Stimulated activated CD4-positive, alpha-beta T cell treated with anti-CD3 and anti-CD28 coated beads, Interleukin-12 subunit alpha, Interleukin-12 subunit beta, amount 100 ng/mL, for 48 hours (primary cell): Measurements from ENCODE around the gene DLX3.
A peak's percentile ranks its signal among the peaks of the same experiment; 100 is the strongest.

Experiments
- DNase-seq, 3 donors: peaks; one replicate each; pipeline ENCODE4 v3.0.0-alpha.2; 2020; ENCODE audit warnings: low read depth in 2 of 3, low spot score in 1 of 3

Gene DLX3

DNA sequence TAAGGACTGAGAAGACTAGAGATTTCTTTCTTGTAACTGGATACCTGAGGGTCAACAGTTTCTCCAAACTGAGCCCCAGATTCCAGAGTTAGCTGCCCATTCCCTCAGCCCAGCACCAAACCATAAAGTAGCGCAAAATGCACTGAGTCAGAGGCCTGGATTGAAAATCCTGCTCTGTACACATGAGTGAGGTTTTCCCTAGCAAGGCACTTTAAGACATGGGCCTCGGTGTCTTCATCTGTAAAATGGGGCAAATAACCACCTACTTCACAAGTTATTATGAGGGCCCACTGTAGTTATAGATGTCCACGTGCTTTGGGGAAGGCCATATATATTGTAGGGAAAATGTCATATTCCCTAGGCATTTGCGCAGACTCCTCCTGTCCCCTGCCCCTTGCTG lies 36.3 kb downstream of the DLX3 start:
- DNase-seq: no peak

DNA sequence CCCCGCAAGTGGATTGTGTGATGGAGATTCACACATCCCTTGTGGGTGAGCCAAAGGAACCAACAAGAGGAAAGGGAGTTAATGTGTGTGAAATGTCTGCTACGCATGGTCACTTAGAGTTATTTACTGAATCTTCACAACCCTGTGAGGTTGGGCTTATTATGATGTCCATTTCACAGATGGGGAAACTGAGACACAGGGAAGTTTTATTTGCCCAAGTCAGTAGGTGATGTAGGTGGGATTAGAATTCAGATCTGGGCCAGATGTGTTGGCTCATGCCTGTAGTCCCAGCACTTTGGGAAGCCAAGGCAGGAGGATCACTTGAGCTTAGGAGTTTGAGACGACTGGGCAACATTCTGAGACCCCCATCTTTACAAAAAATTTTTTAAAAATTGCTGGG lies 37.7 kb downstream of the DLX3 start:
- no peak for DNase-seq

DNA sequence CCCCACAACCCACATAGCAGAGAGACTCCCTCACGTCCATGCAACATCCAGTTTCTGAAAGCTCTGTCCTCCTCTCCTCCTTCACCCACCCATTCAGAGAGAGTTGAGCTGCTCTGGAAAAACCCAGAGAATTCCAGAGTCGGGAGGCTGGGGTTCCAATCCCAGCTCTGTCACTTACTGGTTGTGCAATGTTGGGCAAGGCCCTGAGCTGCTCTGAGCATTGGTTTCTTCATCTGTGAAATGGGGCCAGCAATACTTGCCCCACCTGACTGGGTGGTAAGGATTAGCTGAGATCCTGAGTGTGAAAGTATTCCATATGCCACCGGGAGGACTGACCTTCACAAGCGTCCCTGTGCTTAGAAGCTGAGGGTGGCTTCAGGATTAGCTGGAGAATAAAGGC lies 38.2 kb downstream of the DLX3 start:
- DNase-seq: no peak

DNA sequence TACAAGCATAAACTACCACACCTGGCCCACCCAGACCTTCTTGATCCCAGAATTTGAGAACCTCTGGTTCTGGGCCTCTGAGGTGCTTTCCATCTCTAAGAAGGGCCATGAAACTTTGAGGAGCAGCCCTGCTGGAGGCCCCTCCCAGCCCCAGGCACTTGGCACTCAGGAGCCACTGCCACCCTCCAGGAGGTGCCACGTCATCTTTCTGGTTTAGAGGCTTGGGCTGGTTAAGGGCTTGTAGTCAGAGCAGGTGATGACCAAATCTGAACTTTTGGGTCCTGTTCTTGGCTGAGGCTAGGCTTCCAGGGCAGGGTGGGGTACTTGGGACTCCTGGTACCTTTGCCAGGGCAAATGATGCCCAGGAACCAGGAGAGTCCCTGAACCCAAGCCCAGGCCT lies 39.9 kb downstream of the DLX3 start:
- DNase-seq: no peak

DNA sequence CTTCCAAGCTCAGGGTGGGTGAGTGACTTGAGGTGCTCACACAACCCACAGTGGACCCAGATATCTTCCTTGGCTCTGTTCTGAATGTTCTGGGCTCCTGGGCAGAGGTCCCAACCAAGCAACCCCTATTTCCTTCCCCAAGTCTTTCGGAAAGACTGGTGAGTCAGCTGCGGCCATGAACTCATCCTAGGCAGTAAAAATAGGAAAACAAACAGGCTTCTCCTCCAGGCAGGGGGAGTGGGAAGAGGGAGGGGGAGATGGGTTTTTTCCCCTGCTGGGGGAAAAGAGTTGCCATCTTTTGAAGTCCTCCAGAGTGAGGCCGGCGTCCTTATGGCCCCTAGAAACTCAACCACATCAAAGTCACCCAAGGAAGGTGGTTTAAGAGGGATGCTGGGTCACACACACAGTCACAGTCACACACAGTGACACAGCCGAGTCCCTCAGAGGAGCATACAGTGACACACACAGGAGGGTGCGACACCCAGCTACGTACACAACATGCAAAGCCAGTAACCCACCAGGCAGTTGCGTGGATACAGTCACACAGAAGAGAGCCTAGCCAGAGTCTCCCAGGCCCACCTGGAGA lies 42.0 kb downstream of the DLX3 start:
- DNase-seq: no peak

DNA sequence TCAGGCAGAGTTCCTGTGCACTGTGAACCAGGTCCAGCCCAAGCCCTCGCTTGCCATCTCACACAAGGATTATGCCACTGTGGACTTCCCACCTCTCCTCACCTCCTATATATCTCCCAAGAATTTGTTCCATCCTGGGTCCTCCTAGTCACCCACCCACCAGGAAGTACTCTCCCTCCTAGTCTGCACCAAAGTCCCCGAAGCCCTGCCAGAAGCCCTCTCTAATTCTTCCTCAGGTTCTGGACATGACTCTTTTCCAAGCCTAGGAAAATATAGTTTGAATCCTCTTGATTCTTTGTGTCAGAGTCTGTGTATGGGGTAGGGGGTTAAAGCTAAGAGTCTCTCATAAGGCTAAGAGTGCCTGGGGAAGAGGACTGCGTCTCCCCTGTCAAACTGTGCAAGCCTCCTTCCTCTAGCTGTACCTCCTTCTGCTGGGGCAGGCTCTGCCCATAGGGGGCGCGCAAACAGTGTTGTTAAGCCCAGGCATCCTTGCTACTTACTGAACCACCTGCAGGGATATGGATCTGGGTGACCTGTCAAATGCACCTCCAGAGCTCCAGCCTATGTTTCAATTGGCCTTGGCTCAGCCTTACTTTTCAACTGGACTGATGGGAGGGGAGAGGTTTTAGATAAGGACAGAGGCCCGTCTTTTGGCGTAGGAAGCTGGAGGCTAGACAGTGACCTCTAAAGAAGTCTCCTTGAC lies 42.7 kb downstream of the DLX3 start:
- peak; percentile 66 to 79 (median 78) for DNase-seq

DNA sequence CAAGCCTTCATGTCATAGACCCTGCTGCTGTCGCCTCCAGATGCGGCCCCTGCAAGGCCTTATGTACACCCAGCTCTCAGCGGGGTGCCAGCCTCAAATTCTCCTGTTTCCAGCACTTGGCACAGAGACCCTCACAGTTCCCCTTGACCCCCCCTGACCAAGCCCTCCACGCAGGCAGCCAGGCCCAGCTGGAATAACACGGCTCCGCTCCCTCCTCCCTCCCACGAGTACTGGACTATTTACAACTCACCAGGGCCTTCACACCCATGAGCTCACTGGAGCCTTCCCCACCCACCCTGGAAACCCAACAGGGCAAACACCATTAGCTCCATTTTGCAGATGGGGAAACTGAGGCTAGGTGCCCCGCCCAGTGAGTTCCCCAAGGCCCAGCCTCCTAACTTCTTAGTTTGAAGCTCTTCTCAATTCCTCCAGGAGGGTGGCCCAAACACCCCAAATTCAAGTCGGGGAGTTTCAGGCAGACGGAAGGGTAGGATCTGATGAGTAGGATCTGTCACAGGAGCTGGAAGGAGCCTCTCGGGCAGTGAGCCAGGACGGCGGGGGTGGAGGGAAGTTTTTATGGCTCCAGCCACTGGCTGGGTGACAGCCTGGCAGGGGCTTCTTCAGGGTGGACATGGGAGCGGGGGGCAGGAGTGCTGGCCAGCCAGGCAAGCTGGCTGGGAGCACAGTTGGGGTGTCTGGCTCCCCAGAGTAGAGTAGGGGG lies 43.5 kb downstream of the DLX3 start:
- DNase-seq: no peak

DNA sequence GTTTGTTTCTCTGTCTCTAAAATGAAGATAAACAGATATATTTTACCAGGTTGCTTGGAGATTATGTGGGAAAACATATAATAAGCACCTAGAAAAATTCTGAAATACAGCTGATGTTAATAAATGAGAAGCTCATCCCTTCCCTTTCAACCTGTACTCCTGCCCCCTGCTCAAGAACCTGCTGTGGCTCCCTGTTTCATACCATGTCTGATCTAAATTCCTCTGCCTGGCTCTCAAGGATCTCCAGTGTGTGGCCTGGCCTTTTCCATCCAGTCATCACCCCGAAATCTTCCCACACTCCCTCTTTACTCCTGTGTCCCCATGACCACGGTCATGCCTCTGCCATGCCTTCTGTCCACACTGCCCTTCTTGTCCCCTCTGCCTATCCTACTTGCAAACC lies 45.4 kb downstream of the DLX3 start:
- no peak for DNase-seq

DNA sequence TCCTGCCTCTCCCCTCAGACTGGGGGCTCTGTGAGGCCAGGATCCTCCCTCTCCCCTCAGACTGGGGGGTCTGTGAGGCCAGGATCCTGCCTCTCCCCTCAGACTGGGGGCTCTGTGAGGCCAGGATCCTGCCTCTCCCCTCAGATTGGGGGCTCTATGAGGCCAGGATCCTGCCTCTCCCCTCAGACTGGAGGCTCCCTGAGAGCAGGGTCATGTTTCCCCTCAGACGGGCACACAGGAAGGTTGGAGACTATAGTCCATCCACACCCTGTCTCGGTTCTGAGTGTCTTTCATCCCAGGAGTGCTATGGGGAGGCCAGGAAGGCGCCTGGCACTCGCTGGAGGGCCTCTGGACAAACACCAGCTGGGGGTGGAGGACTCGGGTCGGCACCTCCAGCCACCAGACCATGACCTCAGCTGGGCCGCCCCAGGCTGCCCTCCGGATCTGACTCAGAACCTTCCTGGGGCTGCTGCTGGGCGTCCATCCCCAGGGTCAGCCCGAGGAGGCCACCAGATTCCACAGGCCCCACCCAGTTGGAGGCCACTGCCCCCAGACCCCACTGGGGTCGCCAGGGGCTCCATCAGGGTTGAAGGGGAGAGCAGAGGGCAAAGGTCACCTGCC lies 48.0 kb downstream of the DLX3 start:
- DNase-seq: no peak

DNA sequence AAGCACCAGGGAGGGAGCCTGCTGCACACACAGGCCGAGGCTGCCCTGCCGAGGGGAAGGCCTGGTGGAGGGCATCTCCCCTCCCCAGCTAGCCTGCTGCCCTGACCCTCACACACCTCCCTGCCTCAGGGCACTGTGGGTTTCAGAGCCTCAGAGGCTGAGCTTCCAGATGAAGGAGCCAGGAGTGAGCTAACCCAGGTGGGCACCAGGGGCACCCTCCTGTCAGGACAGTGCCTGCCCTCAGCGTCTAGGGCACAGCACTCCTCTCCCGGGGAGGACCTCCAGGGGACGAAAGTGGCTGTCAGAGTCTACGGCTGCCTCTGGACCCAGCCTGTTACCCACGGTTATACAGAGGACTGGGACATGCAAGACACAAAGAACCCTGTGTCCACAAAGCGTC lies 48.8 kb downstream of the DLX3 start:
- DNase-seq: no peak

DNA sequence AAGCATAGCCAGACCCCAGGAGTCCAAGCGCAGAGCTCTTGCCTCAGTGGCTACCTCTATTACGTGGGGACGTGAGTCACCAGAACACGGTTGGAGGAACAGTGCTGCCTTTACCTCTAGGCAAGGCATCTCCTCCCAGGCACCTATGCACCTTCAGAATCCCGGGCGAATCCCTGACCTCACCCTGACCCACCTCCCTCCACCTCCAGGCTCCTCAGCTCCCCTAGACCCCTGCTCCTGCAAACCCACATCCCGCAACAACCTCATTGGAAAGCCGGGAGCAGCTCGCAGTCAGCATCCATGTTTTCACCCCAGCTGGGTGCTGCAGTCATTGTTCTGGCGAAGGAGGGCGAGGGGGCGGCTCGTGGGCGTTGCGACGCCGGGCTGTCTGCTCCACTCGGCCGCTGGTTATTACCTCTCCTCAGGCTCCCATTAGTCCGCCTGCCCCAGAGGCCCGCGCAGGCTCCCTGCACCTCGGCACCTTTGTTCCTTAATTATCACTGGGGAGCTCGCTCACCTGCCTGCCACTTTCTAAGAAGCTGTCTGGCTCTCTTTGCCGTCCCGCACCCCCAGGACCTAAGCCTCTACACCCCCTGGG lies 50.7 kb downstream of the DLX3 start:
- DNase-seq: no peak

DNA sequence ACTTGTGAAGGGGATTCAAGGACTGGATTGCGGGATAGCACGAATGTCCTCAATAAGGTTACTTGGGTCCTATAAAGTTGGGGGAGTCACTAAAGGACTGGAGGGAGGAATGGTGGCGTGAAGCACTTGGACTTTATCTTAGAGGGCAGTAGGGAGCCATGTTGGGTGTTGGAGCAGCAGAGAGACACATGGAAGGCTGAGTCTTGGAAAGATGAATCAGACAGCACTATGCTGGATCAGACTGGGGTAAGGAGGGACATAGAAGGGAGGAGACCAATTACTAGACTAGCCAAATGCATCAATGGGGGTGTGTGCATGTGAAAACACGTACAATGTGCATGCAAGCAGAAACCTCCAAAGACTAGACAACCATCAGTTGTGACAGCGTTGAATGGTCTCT lies 52.1 kb downstream of the DLX3 start:
- no peak for DNase-seq

DNA sequence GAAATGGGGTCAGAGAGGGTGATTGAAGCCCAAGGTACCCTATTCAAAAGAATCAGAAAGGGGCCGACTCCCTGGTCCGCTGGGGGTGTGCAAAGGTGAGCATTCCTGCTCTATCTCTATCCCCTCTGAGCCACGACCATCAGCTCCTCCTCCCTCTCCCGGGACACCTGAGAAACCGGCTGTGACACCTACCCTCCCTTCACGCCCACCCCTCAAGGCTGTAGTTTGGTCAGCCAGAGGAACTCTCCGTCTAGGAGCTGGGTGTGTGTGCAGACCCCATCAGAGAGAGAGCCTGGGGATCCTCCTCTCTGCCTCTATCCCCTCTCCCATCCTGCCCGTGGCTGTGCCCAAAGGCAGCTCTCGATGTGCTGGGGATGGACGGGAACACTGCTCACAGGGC lies 53.6 kb downstream of the DLX3 start:
- no peak for DNase-seq
